ENCODE results near the gene TTC21B. TPM values are rescaled to one million over a fixed set of nuclear protein-coding genes. Genes with fewer than 3 reads are reported as not detected.

TTC21B gene
- polyA plus RNA-seq, 1 donor, result 17.8 TPM

DNA sequence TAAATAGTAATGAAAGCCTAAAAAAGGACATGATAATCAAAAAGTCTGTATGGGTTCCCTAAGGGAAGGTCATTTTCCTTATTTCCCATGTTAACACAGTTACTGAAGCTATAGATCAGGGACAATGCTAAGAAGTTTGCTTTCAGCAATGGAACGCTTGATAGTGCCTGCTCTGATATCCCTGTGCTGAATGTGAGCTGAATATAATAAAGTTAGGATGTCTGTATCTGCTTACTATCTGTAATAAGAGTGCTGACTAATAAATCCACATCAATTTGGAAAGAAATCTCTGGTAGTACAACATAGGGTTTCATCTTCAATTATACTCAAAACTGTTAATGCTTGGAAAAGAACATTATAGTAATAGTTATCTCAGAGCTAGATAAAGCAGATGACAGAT is 25.8 kb downstream of the TTC21B start:
- H3K27ac ChIP-seq (ENCODE audit: low read length), result no peak overlapping the region
- DNase-seq, result no peak
- H3K36me3 ChIP-seq (ENCODE audit: control insufficient read depth, insufficient read depth, low read length), result peaks cover 41% of the 10 kb centered on the region
- H3K4me1 ChIP-seq (ENCODE audit: control insufficient read depth, insufficient read depth, low read length), result no peaks in the 10 kb centered on the region
- H3K4me3 ChIP-seq (ENCODE audit: low read length), result no peak overlapping the region
- H3K9me3 ChIP-seq (ENCODE audit: control insufficient read depth, low read depth, low read length), result no peaks in the 10 kb centered on the region
- no peaks in the 10 kb centered on the region for H3K27me3 ChIP-seq (ENCODE audit: control insufficient read depth, insufficient read depth, low read length)
- WGBS (ENCODE audit: insufficient coverage, low lambda C conversion rate), result no CpG with 5 or more reads among the region's 1 CpG

DNA sequence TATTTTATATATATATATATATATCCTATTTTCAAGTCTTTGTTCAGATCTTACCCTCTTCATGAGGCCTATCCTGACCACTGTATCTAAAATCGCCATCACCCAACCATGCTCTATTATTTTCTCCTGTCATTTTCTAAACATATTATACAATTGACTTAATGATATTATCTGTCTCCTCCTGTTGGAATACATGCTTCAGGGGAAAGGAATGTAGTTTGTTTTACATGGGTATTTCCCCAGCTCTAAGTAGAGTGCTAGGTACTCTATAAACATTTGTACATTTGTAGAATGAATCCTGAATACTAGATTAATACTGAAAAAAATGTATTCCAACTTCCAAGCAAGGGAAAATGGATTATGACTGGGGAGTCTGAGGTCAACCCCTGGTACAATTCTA is 26.2 kb downstream of the TTC21B start:
- H3K4me1 ChIP-seq (ENCODE audit: control insufficient read depth, insufficient read depth, low read length), result no peaks in the 10 kb centered on the region

DNA sequence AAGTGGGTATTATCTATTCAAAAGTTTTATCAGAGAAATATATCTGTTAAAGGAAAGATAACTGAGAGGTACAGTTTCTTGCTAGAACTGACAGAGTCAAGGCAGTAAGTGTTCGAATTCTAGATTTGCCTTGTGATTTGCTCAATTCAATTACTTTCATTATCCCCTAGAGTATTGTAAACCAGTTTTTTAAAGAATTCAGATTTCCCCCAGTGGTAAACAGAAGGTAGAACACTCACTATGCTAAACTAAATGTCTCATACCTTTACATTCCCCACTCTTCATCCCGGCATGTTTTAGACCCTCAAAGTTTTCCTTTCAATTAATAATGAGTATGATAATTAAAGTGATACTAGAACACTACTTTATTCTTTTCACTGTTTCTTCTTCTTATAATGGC is 28.6 kb downstream of the TTC21B start:
- no peak for DNase-seq
- Histone ChIP-seq H3K4me3 (ENCODE audit: low read length) (no peak overlapping the region), H3K9me3 (ENCODE audit: control insufficient read depth, low read depth, low read length) (no peaks in the 10 kb centered on the region), H3K27me3 (ENCODE audit: control insufficient read depth, insufficient read depth, low read length) (no peaks in the 10 kb centered on the region), H3K27ac (ENCODE audit: low read length) (no peak overlapping the region), H3K4me1 (ENCODE audit: control insufficient read depth, insufficient read depth, low read length) (no peaks in the 10 kb centered on the region), H3K36me3 (ENCODE audit: control insufficient read depth, insufficient read depth, low read length) (peaks cover 33% of the 10 kb centered on the region)
- 100% methylated on average over 1 of the region's 2 CpGs for WGBS (ENCODE audit: insufficient coverage, low lambda C conversion rate)

More for the DNA sequence above, 26.2 kb downstream of the TTC21B start:
- no peak overlapping the region for H3K27ac ChIP-seq (ENCODE audit: low read length)
- peaks cover 43% of the 10 kb centered on the region for H3K36me3 ChIP-seq (ENCODE audit: control insufficient read depth, insufficient read depth, low read length)
- no peak for DNase-seq
- WGBS (ENCODE audit: insufficient coverage, low lambda C conversion rate), result 100% methylated on average over 1 of the region's 1 CpG
- no peaks in the 10 kb centered on the region for H3K27me3 ChIP-seq (ENCODE audit: control insufficient read depth, insufficient read depth, low read length)
- H3K4me3 ChIP-seq (ENCODE audit: low read length), result no peak overlapping the region
- no peaks in the 10 kb centered on the region for H3K9me3 ChIP-seq (ENCODE audit: control insufficient read depth, low read depth, low read length)

DNA sequence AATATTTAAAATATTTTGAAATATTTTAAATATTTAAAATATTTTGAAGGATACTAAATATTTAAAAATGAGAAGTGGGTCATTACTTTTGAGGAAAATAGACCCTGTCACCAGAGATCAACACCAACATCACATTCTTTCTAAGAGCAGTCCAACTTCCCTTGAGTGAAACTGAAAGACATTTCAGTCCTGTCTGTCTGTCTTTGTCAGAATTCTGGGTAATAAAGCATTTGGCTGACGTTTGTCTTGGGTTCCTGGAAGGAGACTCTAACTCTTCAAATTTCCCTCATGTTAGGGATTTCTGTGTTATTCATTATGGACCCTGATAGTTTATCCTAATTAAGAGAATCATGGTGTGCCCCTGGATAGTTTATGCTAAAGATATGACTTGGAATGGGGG is 32.8 kb downstream of the TTC21B start:
- Histone ChIP-seq H3K4me1 (ENCODE audit: control insufficient read depth, insufficient read depth, low read length) (no peaks in the 10 kb centered on the region), H3K4me3 (ENCODE audit: low read length) (no peak overlapping the region), H3K27me3 (ENCODE audit: control insufficient read depth, insufficient read depth, low read length) (no peaks in the 10 kb centered on the region), H3K27ac (ENCODE audit: low read length) (no peak overlapping the region), H3K9me3 (ENCODE audit: control insufficient read depth, low read depth, low read length) (no peaks in the 10 kb centered on the region), H3K36me3 (ENCODE audit: control insufficient read depth, insufficient read depth, low read length) (peaks cover 46% of the 10 kb centered on the region)
- no peak for DNase-seq
- WGBS (ENCODE audit: insufficient coverage, low lambda C conversion rate), result no CpG with 5 or more reads among the region's 1 CpG

DNA sequence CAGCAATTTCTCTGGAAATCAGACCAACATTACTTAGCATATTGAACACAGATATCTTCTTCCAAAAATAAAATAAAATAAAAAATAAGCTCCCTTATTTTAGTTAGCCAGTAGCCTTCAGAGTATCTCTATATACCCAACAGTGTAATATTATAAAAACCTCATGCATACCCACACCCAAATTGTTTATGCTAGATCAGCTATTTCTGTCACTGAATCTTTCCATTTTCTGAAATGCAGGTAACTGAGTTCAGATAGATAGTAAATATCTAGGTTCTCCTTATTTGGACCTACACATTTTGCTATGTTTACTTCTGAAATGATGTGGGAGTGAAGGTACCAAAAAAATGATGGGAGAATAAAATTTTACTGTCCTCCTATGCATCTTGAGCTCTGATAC is 39.9 kb downstream of the TTC21B start:
- Histone ChIP-seq H3K36me3 (ENCODE audit: control insufficient read depth, insufficient read depth, low read length) (peaks cover 54% of the 10 kb centered on the region), H3K27me3 (ENCODE audit: control insufficient read depth, insufficient read depth, low read length) (no peaks in the 10 kb centered on the region), H3K4me1 (ENCODE audit: control insufficient read depth, insufficient read depth, low read length) (no peaks in the 10 kb centered on the region), H3K27ac (ENCODE audit: low read length) (no peak overlapping the region), H3K9me3 (ENCODE audit: control insufficient read depth, low read depth, low read length) (no peaks in the 10 kb centered on the region), H3K4me3 (ENCODE audit: low read length) (no peak overlapping the region)
- DNase-seq, result no peak

DNA sequence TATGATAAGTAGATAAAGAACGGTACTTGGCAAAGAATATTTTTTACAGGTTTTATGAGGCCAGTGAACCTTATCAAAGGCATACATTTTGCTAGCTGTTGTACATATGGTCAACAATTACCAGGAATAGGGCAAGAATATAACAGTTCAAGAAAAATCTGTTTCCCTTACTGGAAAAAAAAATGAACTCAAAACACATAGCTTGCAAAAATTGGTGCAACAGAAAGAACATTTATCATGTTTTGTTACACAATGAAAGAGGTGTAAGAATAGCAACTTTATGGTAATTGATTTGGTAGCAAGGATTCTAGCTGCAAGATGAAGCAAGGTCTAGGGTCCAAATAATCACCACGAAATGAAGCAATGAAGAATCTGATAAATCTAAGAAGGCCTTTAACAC is 41.6 kb downstream of the TTC21B start:
- Histone ChIP-seq H3K9me3 (ENCODE audit: control insufficient read depth, low read depth, low read length) (no peaks in the 10 kb centered on the region), H3K27ac (ENCODE audit: low read length) (no peak overlapping the region), H3K4me1 (ENCODE audit: control insufficient read depth, insufficient read depth, low read length) (no peaks in the 10 kb centered on the region), H3K36me3 (ENCODE audit: control insufficient read depth, insufficient read depth, low read length) (peaks cover 45% of the 10 kb centered on the region), H3K27me3 (ENCODE audit: control insufficient read depth, insufficient read depth, low read length) (no peaks in the 10 kb centered on the region), H3K4me3 (ENCODE audit: low read length) (no peak overlapping the region)
- WGBS (ENCODE audit: insufficient coverage, low lambda C conversion rate), result 60% methylated on average over 1 of the region's 2 CpGs
- DNase-seq, result no peak

DNA sequence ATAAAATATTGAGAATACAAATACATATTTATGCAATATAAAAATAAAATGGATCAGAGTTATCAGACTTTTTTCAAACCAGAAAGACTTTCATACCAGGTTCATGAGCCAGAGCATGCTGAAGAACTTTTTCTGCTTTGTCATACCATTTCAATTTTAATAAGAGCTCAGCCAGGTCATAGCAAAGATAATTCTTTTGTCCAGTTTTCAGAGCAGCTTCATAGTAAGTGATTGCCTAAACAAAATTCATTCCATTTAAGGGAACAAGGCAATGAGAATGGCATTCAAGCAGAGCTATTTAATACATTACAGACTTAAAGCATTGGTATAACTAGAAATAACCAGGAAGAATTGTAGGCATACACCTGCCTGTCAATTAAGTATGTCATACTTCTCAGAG is 42.3 kb downstream of the TTC21B start:
- H3K9me3 ChIP-seq (ENCODE audit: control insufficient read depth, low read depth, low read length), result no peaks in the 10 kb centered on the region
- no peak overlapping the region for H3K27ac ChIP-seq (ENCODE audit: low read length)
- no peaks in the 10 kb centered on the region for H3K27me3 ChIP-seq (ENCODE audit: control insufficient read depth, insufficient read depth, low read length)
- H3K4me3 ChIP-seq (ENCODE audit: low read length), result no peak overlapping the region
- no peaks in the 10 kb centered on the region for H3K4me1 ChIP-seq (ENCODE audit: control insufficient read depth, insufficient read depth, low read length)
- no peak for DNase-seq
- H3K36me3 ChIP-seq (ENCODE audit: control insufficient read depth, insufficient read depth, low read length), result peaks cover 45% of the 10 kb centered on the region

DNA sequence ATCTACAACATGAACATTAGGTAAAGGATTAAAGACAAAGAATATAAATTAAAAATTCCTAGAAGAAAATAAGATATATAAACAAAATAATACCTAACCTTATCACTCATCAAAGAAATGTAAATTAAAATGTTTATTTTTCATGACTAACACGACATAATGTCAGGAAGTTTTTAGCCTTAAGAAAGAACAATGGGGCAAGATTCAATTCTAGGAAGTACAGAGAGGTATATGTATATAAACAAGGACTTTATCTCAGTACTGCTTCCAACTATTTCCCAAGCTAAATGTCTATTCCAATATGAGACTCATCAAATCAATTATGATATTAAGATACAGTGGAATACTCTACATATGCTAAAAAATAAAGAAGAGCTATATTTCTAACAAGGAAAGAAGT is 44.1 kb downstream of the TTC21B start:
- Histone ChIP-seq H3K4me1 (ENCODE audit: control insufficient read depth, insufficient read depth, low read length) (no peaks in the 10 kb centered on the region), H3K27me3 (ENCODE audit: control insufficient read depth, insufficient read depth, low read length) (no peaks in the 10 kb centered on the region), H3K36me3 (ENCODE audit: control insufficient read depth, insufficient read depth, low read length) (peaks cover 36% of the 10 kb centered on the region), H3K9me3 (ENCODE audit: control insufficient read depth, low read depth, low read length) (no peaks in the 10 kb centered on the region), H3K27ac (ENCODE audit: low read length) (no peak overlapping the region), H3K4me3 (ENCODE audit: low read length) (no peak overlapping the region)
- no peak for DNase-seq
- WGBS (ENCODE audit: insufficient coverage, low lambda C conversion rate), result 80% methylated on average over 1 of the region's 1 CpG

DNA sequence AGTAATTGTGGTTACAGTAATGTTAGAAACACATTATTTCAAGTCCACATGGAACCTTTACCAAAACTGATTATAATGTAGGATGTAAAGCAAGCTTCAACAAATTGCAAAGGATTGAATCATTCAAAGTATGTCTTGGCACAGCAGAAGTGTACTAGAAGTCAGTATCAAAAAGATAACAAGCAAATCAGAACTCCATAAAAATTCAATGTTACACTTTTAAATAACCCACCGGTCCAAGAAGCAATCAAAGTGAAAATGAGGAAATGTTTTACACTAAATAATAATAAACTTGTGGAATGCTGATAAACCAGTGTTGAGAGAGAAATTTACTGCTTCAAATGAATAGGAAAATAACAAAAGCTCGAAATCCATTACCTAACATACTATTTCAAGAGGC is 47.7 kb downstream of the TTC21B start:
- H3K9me3 ChIP-seq (ENCODE audit: control insufficient read depth, low read depth, low read length), result no peaks in the 10 kb centered on the region
- no peaks in the 10 kb centered on the region for H3K4me1 ChIP-seq (ENCODE audit: control insufficient read depth, insufficient read depth, low read length)
- H3K27me3 ChIP-seq (ENCODE audit: control insufficient read depth, insufficient read depth, low read length), result no peaks in the 10 kb centered on the region
- peaks cover 20% of the 10 kb centered on the region for H3K36me3 ChIP-seq (ENCODE audit: control insufficient read depth, insufficient read depth, low read length)
- 100% methylated on average over 2 of the region's 2 CpGs for WGBS (ENCODE audit: insufficient coverage, low lambda C conversion rate)
- H3K4me3 ChIP-seq (ENCODE audit: low read length), result no peak overlapping the region
- no peak overlapping the region for H3K27ac ChIP-seq (ENCODE audit: low read length)
- no peak for DNase-seq

DNA sequence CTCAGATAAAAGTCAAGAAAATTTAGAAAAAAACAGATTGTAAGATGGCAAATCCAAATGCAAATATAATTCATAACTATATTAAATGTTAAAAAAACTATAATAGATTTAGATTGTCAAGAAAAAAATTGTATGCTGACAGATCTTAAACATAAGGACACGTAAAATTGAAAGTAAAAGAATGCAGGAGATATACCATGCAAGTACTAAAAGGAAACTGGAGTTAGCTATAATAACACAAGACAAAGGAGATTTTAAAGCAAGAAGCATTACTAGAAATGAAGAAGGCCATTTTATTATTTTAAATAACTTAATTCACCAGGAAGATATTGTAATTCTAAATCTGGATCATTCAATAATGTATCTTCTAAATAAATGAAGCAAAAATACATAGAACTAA is 48.3 kb downstream of the TTC21B start:
- Histone ChIP-seq H3K27me3 (ENCODE audit: control insufficient read depth, insufficient read depth, low read length) (no peaks in the 10 kb centered on the region), H3K36me3 (ENCODE audit: control insufficient read depth, insufficient read depth, low read length) (peaks cover 23% of the 10 kb centered on the region), H3K4me1 (ENCODE audit: control insufficient read depth, insufficient read depth, low read length) (no peaks in the 10 kb centered on the region), H3K27ac (ENCODE audit: low read length) (no peak overlapping the region), H3K4me3 (ENCODE audit: low read length) (no peak overlapping the region), H3K9me3 (ENCODE audit: control insufficient read depth, low read depth, low read length) (no peaks in the 10 kb centered on the region)
- no peak for DNase-seq
- 100% methylated on average over 1 of the region's 1 CpG for WGBS (ENCODE audit: insufficient coverage, low lambda C conversion rate)

DNA sequence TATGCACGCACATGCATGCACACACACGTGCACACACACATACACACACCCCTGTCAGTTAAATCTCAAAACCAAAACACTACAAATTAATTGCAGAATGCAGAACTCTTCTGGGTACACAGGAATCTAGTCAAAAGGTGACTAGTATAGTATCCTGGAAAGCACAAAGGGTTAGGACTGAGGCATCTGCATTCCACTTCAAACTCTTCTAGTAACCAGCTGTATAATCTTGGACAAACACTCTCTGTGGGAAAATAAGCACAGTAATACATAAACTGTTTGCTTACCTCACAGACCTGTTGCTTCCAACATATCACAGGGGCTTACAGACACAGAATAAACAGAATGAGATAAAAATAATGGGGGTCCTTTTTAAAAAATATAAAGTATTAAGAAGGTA is 49.1 kb downstream of the TTC21B start:
- Histone ChIP-seq H3K4me1 (ENCODE audit: control insufficient read depth, insufficient read depth, low read length) (no peaks in the 10 kb centered on the region), H3K36me3 (ENCODE audit: control insufficient read depth, insufficient read depth, low read length) (peaks cover 27% of the 10 kb centered on the region), H3K27me3 (ENCODE audit: control insufficient read depth, insufficient read depth, low read length) (no peaks in the 10 kb centered on the region), H3K4me3 (ENCODE audit: low read length) (no peak overlapping the region), H3K9me3 (ENCODE audit: control insufficient read depth, low read depth, low read length) (no peaks in the 10 kb centered on the region), H3K27ac (ENCODE audit: low read length) (no peak overlapping the region)
- DNase-seq, result no peak
- 100% methylated on average over 1 of the region's 2 CpGs for WGBS (ENCODE audit: insufficient coverage, low lambda C conversion rate)

Data from large intestine (tissue), 3 donors.